Measurements from ENCODE around the gene LHFPL6. TPM values are rescaled to one million over a fixed set of nuclear protein-coding genes. Genes with fewer than 3 reads are reported as not detected.
A peak's percentile ranks its signal among the peaks of the same experiment; 100 is the strongest.

Gene LHFPL6
- total and polyA plus RNA-seq, 2 experiments from 2014 or later, result 7.8 to 9.5 TPM

DNA sequence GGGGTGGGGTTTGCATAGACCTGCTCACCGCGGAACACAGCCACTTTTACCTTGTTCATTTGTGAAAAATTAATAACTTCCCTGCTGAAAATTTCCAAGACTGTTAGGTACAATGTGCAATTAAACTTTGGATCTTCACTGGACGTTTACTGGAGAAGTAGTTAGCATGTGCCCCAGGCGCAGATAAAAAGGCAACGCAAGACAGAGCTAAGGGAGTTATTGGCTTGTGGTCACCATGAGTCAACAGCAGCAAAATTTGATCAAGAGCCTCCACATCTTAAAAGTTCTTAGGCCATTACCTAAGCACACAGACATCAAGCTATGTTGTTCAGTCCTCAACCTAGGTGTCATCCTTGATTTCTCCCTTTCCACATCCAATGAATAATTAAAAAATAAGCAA lies 257.0 kb downstream of the LHFPL6 start (continued):
- TF ChIP-seq ZNF331 (CRISPR knock-in tag; IDR thresholded peaks at IDR 0.05; ENCODE audit: low read depth) (no peak), JUNB (IDR thresholded peaks at IDR 0.05; ENCODE audit: unreplicated experiment) (no peak), POLR2AphosphoS5 (IDR thresholded peaks at IDR 0.05; ENCODE audit: low read depth) (no peak)
- TF ChIP-seq, protein P1, sequence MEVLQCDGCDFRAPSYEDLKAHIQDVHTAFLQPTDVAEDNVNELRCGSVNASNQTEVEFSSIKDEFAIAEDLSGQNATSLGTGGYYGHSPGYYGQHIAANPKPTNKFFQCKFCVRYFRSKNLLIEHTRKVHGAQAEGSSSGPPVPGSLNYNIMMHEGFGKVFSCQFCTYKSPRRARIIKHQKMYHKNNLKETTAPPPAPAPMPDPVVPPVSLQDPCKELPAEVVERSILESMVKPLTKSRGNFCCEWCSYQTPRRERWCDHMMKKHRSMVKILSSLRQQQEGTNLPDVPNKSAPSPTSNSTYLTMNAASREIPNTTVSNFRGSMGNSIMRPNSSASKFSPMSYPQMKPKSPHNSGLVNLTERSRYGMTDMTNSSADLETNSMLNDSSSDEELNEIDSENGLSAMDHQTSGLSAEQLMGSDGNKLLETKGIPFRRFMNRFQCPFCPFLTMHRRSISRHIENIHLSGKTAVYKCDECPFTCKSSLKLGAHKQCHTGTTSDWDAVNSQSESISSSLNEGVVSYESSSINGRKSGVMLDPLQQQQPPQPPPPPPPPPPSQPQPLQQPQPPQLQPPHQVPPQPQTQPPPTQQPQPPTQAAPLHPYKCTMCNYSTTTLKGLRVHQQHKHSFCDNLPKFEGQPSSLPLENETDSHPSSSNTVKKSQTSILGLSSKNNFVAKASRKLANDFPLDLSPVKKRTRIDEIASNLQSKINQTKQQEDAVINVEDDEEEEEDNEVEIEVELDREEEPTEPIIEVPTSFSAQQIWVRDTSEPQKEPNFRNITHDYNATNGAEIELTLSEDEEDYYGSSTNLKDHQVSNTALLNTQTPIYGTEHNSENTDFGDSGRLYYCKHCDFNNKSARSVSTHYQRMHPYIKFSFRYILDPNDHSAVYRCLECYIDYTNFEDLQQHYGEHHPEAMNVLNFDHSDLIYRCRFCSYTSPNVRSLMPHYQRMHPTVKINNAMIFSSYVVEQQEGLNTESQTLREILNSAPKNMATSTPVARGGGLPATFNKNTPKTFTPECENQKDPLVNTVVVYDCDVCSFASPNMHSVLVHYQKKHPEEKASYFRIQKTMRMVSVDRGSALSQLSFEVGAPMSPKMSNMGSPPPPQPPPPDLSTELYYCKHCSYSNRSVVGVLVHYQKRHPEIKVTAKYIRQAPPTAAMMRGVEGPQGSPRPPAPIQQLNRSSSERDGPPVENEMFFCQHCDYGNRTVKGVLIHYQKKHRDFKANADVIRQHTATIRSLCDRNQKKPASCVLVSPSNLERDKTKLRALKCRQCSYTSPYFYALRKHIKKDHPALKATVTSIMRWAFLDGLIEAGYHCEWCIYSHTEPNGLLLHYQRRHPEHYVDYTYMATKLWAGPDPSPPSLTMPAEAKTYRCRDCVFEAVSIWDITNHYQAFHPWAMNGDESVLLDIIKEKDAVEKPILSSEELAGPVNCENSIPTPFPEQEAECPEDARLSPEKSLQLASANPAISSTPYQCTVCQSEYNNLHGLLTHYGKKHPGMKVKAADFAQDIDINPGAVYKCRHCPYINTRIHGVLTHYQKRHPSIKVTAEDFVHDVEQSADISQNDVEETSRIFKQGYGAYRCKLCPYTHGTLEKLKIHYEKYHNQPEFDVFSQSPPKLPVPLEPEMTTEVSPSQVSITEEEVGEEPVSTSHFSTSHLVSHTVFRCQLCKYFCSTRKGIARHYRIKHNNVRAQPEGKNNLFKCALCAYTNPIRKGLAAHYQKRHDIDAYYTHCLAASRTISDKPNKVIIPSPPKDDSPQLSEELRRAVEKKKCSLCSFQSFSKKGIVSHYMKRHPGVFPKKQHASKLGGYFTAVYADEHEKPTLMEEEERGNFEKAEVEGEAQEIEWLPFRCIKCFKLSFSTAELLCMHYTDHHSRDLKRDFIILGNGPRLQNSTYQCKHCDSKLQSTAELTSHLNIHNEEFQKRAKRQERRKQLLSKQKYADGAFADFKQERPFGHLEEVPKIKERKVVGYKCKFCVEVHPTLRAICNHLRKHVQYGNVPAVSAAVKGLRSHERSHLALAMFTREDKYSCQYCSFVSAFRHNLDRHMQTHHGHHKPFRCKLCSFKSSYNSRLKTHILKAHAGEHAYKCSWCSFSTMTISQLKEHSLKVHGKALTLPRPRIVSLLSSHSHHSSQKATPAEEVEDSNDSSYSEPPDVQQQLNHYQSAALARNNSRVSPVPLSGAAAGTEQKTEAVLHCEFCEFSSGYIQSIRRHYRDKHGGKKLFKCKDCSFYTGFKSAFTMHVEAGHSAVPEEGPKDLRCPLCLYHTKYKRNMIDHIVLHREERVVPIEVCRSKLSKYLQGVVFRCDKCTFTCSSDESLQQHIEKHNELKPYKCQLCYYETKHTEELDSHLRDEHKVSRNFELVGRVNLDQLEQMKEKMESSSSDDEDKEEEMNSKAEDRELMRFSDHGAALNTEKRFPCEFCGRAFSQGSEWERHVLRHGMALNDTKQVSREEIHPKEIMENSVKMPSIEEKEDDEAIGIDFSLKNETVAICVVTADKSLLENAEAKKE (CRISPR knock-in tag; IDR thresholded peaks at IDR 0.05), result no peak

DNA sequence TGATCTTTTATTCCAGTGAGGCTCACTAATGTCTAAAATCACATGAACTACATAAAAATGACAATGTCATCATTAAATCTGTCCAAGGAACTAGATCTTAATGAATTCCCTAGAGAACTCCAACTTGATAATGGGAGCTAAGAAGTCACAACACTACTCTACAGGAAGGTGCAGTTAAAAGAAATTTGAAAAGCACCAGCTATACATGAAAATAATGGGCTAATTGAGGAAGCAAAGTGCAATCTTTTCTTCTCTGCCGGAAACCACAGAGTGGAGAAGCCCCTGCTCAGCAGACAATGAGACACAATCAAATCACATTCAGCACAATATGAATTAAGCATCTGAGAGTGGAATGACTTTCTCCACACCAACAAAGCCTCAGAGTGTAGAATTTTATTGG lies 261.7 kb downstream of the LHFPL6 start:
- H3K4me2 ChIP-seq, result peak overlapping the region; percentile 46; the same call in 1 of the 2 replicates
- no peak overlapping the region for H3K27ac Mint-ChIP-seq
- ATAC-seq (no peak), DNase-seq (ENCODE audit: low spot score) (no peak)
- H3K4me3 Mint-ChIP-seq, result no peak overlapping the region
- H4K20me1 ChIP-seq (replicated peaks; ENCODE audit: insufficient read depth), result no peaks in the 10 kb centered on the region
- no peak overlapping the region for H3K4me3 ChIP-seq
- H3K27ac ChIP-seq (ENCODE audit: low read depth), result no peak overlapping the region
- no peak overlapping the region for H2AFZ ChIP-seq
- H3K9me2 ChIP-seq (ENCODE audit: insufficient read depth), result no peaks in the 10 kb centered on the region; the same call in 1 of the 2 replicates
- H3K9me3 Mint-ChIP-seq, result no peaks in the 10 kb centered on the region
- no peaks in the 10 kb centered on the region for H3F3A ChIP-seq (replicated peaks; ENCODE audit: low read depth)
- no peaks in the 10 kb centered on the region for H3K27me3 ChIP-seq (ENCODE audit: insufficient read depth)
- peaks cover 10% of the 10 kb centered on the region; the same call in 2 of the 3 replicates for H3K4me1 Mint-ChIP-seq
- H3K36me3 ChIP-seq (ENCODE audit: insufficient read depth), result no peaks in the 10 kb centered on the region
- H3K4me1 ChIP-seq (ENCODE audit: insufficient read depth), result peaks cover 7% of the 10 kb centered on the region
- peaks cover 2% of the 10 kb centered on the region for H3K27me3 Mint-ChIP-seq (ENCODE audit: insufficient read depth, low read depth, poor library complexity)
- no peaks in the 10 kb centered on the region for H3K36me3 Mint-ChIP-seq (ENCODE audit: low read depth)
- H3K79me2 ChIP-seq (replicated peaks; ENCODE audit: insufficient read depth), result no peaks in the 10 kb centered on the region
- TF ChIP-seq NANOG (IDR thresholded peaks at IDR 0.05; ENCODE audit: borderline replicate concordance), result no peak
- no peak for TF ChIP-seq JUNB (IDR thresholded peaks at IDR 0.05; ENCODE audit: unreplicated experiment)
- TF ChIP-seq, protein P1 (CRISPR knock-in tag; IDR thresholded peaks at IDR 0.05), result no peak
- no peak for TF ChIP-seq POLR2AphosphoS5 (IDR thresholded peaks at IDR 0.05; ENCODE audit: low read depth)
- TF ChIP-seq, protein P2, sequence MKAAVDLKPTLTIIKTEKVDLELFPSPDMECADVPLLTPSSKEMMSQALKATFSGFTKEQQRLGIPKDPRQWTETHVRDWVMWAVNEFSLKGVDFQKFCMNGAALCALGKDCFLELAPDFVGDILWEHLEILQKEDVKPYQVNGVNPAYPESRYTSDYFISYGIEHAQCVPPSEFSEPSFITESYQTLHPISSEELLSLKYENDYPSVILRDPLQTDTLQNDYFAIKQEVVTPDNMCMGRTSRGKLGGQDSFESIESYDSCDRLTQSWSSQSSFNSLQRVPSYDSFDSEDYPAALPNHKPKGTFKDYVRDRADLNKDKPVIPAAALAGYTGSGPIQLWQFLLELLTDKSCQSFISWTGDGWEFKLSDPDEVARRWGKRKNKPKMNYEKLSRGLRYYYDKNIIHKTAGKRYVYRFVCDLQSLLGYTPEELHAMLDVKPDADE (IDR thresholded peaks at IDR 0.05), result no peak
- TF ChIP-seq EZH2phosphoT487 (IDR thresholded peaks at IDR 0.05; ENCODE audit: unreplicated experiment), result no peak
- TF ChIP-seq STAT1 (IDR thresholded peaks at IDR 0.05; ENCODE audit: unreplicated experiment), result no peak
- TF ChIP-seq EZH2 (IDR thresholded peaks at IDR 0.05; ENCODE audit: low read depth, unreplicated experiment), result no peak

All from GM23338 (cell line).